HEK293T (cell line): ENCODE data around the gene SETD4.

Source experiments
- CTBP1 ChIP-seq: fragments of 450-650 bp; IDR thresholded peaks from 2 replicates; pipeline ENCODE4 v1.6.1; 2016; ENCODE audit warnings: borderline replicate concordance
- FOXK2 ChIP-seq: fragments of 450-650 bp; IDR thresholded peaks from 2 replicates; pipeline ENCODE4 v1.6.1; 2016; ENCODE audit warnings: mild to moderate bottlenecking
- SP1 ChIP-seq: fragments of 450-650 bp; IDR thresholded peaks from 2 replicates; pipeline ENCODE4 v1.6.1; 2017
- TARDBP ChIP-seq: fragments of 450-650 bp; IDR thresholded peaks from 2 replicates; pipeline ENCODE4 v1.6.1; 2016
- ZNF384 ChIP-seq: fragments of 450-650 bp; IDR thresholded peaks from 2 replicates; pipeline ENCODE4 v1.6.1; 2016

DNA sequence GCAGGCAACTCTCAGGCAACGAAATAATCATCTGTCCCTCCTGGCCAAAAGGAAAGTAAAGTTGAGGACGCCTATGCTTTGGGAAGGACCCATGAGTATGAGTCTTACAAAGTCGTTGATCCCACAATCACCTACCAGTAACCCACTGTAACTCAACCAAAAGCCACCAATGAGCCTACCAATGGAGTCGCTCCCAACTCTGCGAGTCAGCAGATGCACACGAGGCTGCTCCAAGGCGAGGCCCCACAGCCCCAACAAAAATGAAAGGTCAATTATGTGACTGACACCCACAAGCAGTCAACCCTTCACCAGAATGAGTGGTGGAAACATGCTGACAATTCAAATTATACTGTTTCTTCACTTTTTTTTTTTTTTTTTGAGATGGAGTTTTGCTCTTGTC, 12.0 kb downstream of the SETD4 start:
- TF ChIP-seq SP1 (no peak), CTBP1 (no peak), FOXK2 (no peak), TARDBP (no peak), ZNF384 (no peak)
